Caco-2 (cell line): ENCODE measurements around the gene MT3. TPM values are rescaled to one million over a fixed set of nuclear protein-coding genes. Genes with fewer than 3 reads are reported as not detected.

Experiments used
- BruUV-seq: library from RNA; stranded (reverse); fragments of 400-500 nt; replicated peaks from 2 replicates; lab custom pipeline; 2021; lab: Mats Ljungman, UMichigan
- CTCF ChIA-PET: fragments of 300-600 bp; sonication (Branson Sonifier 250); formaldehyde crosslinking; loops from one replicate; lab custom pipeline; 2022; ENCODE audit warnings: antibody characterized with exemption; lab: Charles Lee
- POLR2A ChIA-PET: fragments of 300-600 bp; sonication (Branson Sonifier 250); formaldehyde crosslinking; loops from one replicate; lab custom pipeline; 2022; ENCODE audit warnings: antibody characterized with exemption; lab: Charles Lee
- DNase-seq, 2 experiments: peaks; one replicate each; pipeline versions ENCODE4 v3.0.0 to v3.0.0-alpha.2; 2020 to 2022
- H3K27me3 ChIP-seq: replicated peaks from 2 replicates; pipeline ENCODE4 v1.6.0; 2011; ENCODE audit warnings: low read length; ENCODE audit not compliant: control insufficient read depth, insufficient read depth
- H3K36me3 ChIP-seq: 2 replicates; pipeline ENCODE4 v1.5.1; 2011; ENCODE audit warnings: low read length; ENCODE audit not compliant: control insufficient read depth, insufficient read depth
- H3K4me1 ChIP-seq: fragments of 250-450 bp; sonication (Bioruptor Pico); 2 replicates; pipeline ENCODE4 v1.5.1; 2020; ENCODE audit warnings: mild to moderate bottlenecking
- H3K4me3 ChIP-seq: 2 replicates; pipeline ENCODE4 v1.5.1; 2011; ENCODE audit warnings: low read depth, mild to moderate bottlenecking, control low read depth, low read length
- H3K9me3 ChIP-seq: fragments of 250-450 bp; sonication (Bioruptor Pico); 2 replicates; pipeline ENCODE4 v1.5.1; 2020; ENCODE audit warnings: mild to moderate bottlenecking, moderate library complexity
- H3K27ac Mint-ChIP-seq: one replicate; pipeline ENCODE4 v1.8.0; 2022; ENCODE audit warnings: mixed read lengths; ENCODE audit not compliant: unreplicated experiment
- H3K27me3 Mint-ChIP-seq: one replicate; pipeline ENCODE4 v1.8.0; 2022; ENCODE audit warnings: mixed read lengths; ENCODE audit not compliant: insufficient read depth, unreplicated experiment
- H3K36me3 Mint-ChIP-seq: one replicate; pipeline ENCODE4 v1.8.0; 2022; ENCODE audit warnings: mild to moderate bottlenecking, mixed read lengths; ENCODE audit not compliant: insufficient read depth, unreplicated experiment
- H3K4me1 Mint-ChIP-seq: one replicate; pipeline ENCODE4 v1.8.0; 2022; ENCODE audit warnings: low read depth, mixed read lengths; ENCODE audit not compliant: unreplicated experiment
- H3K4me3 Mint-ChIP-seq: one replicate; pipeline ENCODE4 v1.8.0; 2022; ENCODE audit warnings: mild to moderate bottlenecking, moderate library complexity, mixed read lengths; ENCODE audit not compliant: unreplicated experiment
- H3K9me3 Mint-ChIP-seq: one replicate; pipeline ENCODE4 v1.8.0; 2022; ENCODE audit warnings: mixed read lengths; ENCODE audit not compliant: unreplicated experiment
- CTCF ChIP-seq, 2 experiments: fragments of 200-600 bp in 1 of 2; IDR thresholded peaks; 1 replicate in 1 of 2; 2 replicates in 1 of 2; pipeline versions ENCODE4 v1.5.1 to v1.8.0; 2011 to 2022; ENCODE audit warnings: antibody characterized with exemption in 1 of 2, control low read depth in 1 of 2, inconsistent platforms in 1 of 2, low read depth in 1 of 2, low read length in 1 of 2, mild to moderate bottlenecking in 1 of 2, moderate library complexity in 1 of 2; ENCODE audit not compliant: insufficient read depth in 1 of 2, severe bottlenecking in 1 of 2, unreplicated experiment in 1 of 2
- intact Hi-C: fragments of 100-400 bp; cut with micrococcal nuclease; formaldehyde crosslinking; loops from one replicate; pipeline ENCODE4 v1.10.0; 2022; ENCODE audit not compliant: unreplicated experiment
- total RNA-seq: library from RNA; stranded (reverse); gene quantifications from 2 replicates; pipeline ENCODE4 v1.2.3, GENCODE V29; 2022

Gene MT3
- total RNA-seq, 1 experiment from 2014 or later: not detected

DNA sequence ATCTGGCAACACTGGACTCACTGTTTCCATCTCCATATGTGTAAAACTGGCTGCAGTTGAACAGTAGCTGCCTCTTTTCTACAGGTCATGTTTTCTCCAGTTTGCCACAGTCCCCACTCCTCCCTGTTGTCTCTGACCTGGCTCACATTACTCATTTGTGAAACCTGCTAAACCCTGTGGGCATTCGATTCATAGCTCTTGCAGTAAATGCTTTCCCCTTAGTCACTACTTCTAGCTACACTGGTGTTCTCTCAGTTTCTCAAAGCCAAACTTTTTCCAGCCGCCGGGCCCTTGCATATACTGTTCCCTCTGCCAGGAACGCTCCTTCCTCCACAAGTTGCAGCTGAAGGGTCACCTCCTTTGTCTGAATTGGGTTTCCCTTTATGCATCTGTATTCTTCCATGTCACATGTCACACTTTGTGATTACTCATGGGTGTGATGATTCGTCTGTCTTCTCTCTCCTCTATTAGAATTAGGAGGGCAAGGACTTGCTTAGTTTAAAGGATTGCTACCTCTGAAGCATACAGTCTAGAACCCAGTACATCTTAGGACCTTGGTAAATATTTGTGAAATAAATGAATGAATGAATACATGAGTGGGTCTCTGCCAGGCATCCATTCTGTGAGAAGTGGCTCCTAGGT lies 39.5 kb upstream of the MT3 start:
- Histone ChIP-seq H3K4me3 (no peak overlapping the region), H3K27me3 (no peaks in the 10 kb centered on the region), H3K4me1 (no peaks in the 10 kb centered on the region), H3K36me3 (no peaks in the 10 kb centered on the region), H3K9me3 (no peaks in the 10 kb centered on the region)
- TF ChIP-seq CTCF (IDR thresholded peaks at IDR 0.05; ENCODE audit: insufficient read depth in 1 of 2, low read depth in 1 of 2, low read length in 1 of 2, severe bottlenecking in 1 of 2, unreplicated experiment in 1 of 2): no peak
- Mint-ChIP-seq H3K9me3 (no peaks in the 10 kb centered on the region), H3K27ac (no peak overlapping the region), H3K4me1 (no peaks in the 10 kb centered on the region), H3K36me3 (no peaks in the 10 kb centered on the region), H3K27me3 (peaks cover 12% of the 10 kb centered on the region), H3K4me3 (no peak overlapping the region)
- no TSS peak for BruUV-seq
- ChIA-PET POLR2A (no interaction called here), CTCF (no interaction called here)
- DNase-seq: no peak
- intact Hi-C loops: no loop called here

DNA sequence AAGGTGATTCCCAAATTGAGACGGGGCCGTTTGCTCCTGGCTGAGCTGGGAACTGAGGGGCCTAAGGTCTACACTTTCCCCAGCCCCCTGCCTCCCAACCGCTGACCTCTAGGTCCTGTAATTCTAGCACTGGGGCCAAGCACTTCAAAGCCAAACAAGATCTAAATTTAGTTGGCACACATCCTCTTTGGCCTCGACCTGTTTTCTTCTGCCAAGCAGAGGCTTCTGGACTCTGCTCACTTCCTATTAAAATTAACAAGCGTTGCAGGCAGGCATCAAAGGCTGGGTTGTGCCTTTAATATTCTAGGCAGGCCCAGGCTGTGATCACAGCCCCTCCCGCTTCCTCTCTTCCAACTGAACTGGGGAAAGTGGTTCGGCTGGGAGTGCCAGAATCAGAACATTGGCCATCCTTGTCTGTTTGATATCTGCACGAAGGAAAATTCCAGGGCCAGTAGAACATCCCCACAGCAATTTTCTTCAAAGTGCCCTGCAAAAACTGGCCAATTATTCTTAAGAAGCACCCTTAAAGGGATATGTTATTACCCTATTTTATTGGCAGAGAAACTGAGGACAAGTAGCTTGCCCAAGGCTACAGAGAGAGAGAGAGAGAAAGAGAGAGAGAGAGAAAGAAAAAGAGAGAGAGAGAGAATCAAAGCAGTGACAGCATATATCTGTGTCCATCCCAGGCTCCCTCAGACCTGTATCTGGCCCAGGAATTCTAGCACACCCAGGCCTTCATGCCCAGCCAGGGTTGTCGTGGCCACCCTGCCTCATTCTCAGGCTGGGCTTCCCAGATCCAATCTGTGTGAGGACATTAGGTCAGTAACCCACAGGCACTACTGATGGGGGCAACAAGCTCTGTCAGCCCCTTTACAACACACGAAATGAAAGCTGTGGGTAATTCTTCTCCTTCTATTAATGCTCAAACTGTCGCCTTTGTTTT lies 37.3 kb upstream of the MT3 start:
- no peak for TF ChIP-seq CTCF (IDR thresholded peaks at IDR 0.05; ENCODE audit: insufficient read depth in 1 of 2, low read depth in 1 of 2, low read length in 1 of 2, severe bottlenecking in 1 of 2, unreplicated experiment in 1 of 2)
- Histone ChIP-seq H3K4me3 (no peak overlapping the region), H3K4me1 (no peaks in the 10 kb centered on the region), H3K9me3 (no peaks in the 10 kb centered on the region), H3K27me3 (no peaks in the 10 kb centered on the region), H3K36me3 (no peaks in the 10 kb centered on the region)
- H3K27me3 Mint-ChIP-seq: peaks cover 12% of the 10 kb centered on the region
- intact Hi-C loops: no loop called here
- no peak overlapping the region for H3K4me3 Mint-ChIP-seq
- no TSS peak for BruUV-seq
- POLR2A ChIA-PET: no interaction called here
- no peaks in the 10 kb centered on the region for H3K4me1 Mint-ChIP-seq
- no peak for DNase-seq
- CTCF ChIA-PET: interaction anchor here (1.2 kb wide), 1 partner anchor 23 kb away, joined by 6 read pairs; no protein-coding TSS in a partner anchor
- no peaks in the 10 kb centered on the region for H3K36me3 Mint-ChIP-seq
- H3K27ac Mint-ChIP-seq: no peak overlapping the region
- H3K9me3 Mint-ChIP-seq: no peaks in the 10 kb centered on the region

GRCh38 chr16:56554441-56554840 lies 34.9 kb upstream of the MT3 start:
- no peaks in the 10 kb centered on the region for H3K36me3 ChIP-seq
- no peaks in the 10 kb centered on the region for H3K9me3 ChIP-seq
- no TSS peak for BruUV-seq
- no peaks in the 10 kb centered on the region for H3K4me1 ChIP-seq
- no peak for TF ChIP-seq CTCF (IDR thresholded peaks at IDR 0.05; ENCODE audit: insufficient read depth in 1 of 2, low read depth in 1 of 2, low read length in 1 of 2, severe bottlenecking in 1 of 2, unreplicated experiment in 1 of 2)
- ChIA-PET CTCF (no interaction called here), POLR2A (no interaction called here)
- Mint-ChIP-seq H3K4me1 (no peaks in the 10 kb centered on the region), H3K9me3 (no peaks in the 10 kb centered on the region), H3K27ac (no peak overlapping the region), H3K4me3 (no peak overlapping the region), H3K36me3 (no peaks in the 10 kb centered on the region), H3K27me3 (peaks cover 23% of the 10 kb centered on the region)
- no peak overlapping the region for H3K4me3 ChIP-seq
- intact Hi-C loops: no loop called here
- peaks cover 1% of the 10 kb centered on the region; the same call in 1 of the 2 replicates for H3K27me3 ChIP-seq
- no peak for DNase-seq
